HL-60 (cell line): ENCODE results near the gene SIX5.

ENCODE experiments used
- DNase-seq, 2 experiments: peaks; one replicate each; pipeline ENCODE4 v3.0.0-alpha.2; 2010 to 2020; ENCODE audit warnings: low read depth in 1 of 2, low spot score in 1 of 2
- H3K27ac ChIP-seq: fragments of 250-450 bp; sonication (Bioruptor Pico); replicated peaks from 2 replicates; pipeline ENCODE4 v1.5.1; 2020; ENCODE audit warnings: mild to moderate bottlenecking, moderate library complexity
- H3K27me3 ChIP-seq: fragments of 250-450 bp; sonication (Bioruptor Pico); 2 replicates; pipeline ENCODE4 v1.5.1; 2021; ENCODE audit warnings: mild to moderate bottlenecking, moderate library complexity; ENCODE audit not compliant: insufficient read depth, poor library complexity, severe bottlenecking
- H3K4me3 ChIP-seq: replicated peaks from 2 replicates; pipeline ENCODE4 v1.5.1; 2011; ENCODE audit warnings: mild to moderate bottlenecking, control low read depth, low read length; ENCODE audit not compliant: insufficient read depth
- GABPA ChIP-seq: IDR thresholded peaks from 2 replicates; pipeline ENCODE4 v1.6.1; 2012; ENCODE audit warnings: low read depth
- POLR2AphosphoS5 ChIP-seq: IDR thresholded peaks from 2 replicates; pipeline ENCODE4 v1.6.1; 2012; ENCODE audit warnings: low read depth
- SPI1 ChIP-seq: IDR thresholded peaks from 2 replicates; pipeline ENCODE4 v1.6.1; 2012; ENCODE audit warnings: low read depth, mild to moderate bottlenecking, borderline replicate concordance
- TF ChIP-seq, protein P1 (sequence below): IDR thresholded peaks from 2 replicates; pipeline ENCODE4 v1.6.1; 2012; ENCODE audit warnings: low read depth; ENCODE audit not compliant: insufficient replicate concordance
- TF ChIP-seq, protein P2 (sequence below): IDR thresholded peaks from one replicate; pipeline ENCODE4 v1.5.1; 2011; ENCODE audit warnings: low read length, control low read depth, inconsistent platforms; ENCODE audit not compliant: insufficient read depth

Gene SIX5

GRCh38 chr19:45773384-45773783, 4.3 kb upstream of the SIX5 start:
- DNase-seq: no peak
- Histone ChIP-seq H3K27ac (no peak overlapping the region), H3K27me3 (peaks cover 40% of the 10 kb centered on the region), H3K4me3 (no peak overlapping the region)
- TF ChIP-seq, protein P1, sequence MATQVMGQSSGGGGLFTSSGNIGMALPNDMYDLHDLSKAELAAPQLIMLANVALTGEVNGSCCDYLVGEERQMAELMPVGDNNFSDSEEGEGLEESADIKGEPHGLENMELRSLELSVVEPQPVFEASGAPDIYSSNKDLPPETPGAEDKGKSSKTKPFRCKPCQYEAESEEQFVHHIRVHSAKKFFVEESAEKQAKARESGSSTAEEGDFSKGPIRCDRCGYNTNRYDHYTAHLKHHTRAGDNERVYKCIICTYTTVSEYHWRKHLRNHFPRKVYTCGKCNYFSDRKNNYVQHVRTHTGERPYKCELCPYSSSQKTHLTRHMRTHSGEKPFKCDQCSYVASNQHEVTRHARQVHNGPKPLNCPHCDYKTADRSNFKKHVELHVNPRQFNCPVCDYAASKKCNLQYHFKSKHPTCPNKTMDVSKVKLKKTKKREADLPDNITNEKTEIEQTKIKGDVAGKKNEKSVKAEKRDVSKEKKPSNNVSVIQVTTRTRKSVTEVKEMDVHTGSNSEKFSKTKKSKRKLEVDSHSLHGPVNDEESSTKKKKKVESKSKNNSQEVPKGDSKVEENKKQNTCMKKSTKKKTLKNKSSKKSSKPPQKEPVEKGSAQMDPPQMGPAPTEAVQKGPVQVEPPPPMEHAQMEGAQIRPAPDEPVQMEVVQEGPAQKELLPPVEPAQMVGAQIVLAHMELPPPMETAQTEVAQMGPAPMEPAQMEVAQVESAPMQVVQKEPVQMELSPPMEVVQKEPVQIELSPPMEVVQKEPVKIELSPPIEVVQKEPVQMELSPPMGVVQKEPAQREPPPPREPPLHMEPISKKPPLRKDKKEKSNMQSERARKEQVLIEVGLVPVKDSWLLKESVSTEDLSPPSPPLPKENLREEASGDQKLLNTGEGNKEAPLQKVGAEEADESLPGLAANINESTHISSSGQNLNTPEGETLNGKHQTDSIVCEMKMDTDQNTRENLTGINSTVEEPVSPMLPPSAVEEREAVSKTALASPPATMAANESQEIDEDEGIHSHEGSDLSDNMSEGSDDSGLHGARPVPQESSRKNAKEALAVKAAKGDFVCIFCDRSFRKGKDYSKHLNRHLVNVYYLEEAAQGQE: no peak

DNA sequence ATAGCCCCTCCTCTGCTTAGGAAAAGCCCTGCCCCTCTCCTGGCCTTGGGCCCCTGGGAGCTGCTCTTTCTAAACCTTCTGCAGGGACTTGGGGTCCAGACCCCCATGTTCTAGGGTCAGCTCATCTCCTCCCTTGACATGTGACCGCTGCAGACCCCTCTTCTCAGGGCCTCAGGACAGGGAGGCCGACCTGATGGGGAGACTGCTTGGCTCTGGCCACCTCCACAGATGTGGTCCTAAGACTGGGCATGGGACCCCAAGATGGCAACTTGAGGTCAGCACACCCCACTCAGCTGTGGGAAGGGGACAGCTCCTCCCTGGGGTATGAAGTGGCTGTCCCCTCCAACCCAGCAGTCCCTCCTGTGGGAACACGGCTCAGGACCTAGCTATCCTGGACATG, 3.9 kb upstream of the SIX5 start:
- TF ChIP-seq GABPA (no peak), SPI1 (no peak), POLR2AphosphoS5 (no peak)
- TF ChIP-seq, protein P2, sequence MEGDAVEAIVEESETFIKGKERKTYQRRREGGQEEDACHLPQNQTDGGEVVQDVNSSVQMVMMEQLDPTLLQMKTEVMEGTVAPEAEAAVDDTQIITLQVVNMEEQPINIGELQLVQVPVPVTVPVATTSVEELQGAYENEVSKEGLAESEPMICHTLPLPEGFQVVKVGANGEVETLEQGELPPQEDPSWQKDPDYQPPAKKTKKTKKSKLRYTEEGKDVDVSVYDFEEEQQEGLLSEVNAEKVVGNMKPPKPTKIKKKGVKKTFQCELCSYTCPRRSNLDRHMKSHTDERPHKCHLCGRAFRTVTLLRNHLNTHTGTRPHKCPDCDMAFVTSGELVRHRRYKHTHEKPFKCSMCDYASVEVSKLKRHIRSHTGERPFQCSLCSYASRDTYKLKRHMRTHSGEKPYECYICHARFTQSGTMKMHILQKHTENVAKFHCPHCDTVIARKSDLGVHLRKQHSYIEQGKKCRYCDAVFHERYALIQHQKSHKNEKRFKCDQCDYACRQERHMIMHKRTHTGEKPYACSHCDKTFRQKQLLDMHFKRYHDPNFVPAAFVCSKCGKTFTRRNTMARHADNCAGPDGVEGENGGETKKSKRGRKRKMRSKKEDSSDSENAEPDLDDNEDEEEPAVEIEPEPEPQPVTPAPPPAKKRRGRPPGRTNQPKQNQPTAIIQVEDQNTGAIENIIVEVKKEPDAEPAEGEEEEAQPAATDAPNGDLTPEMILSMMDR: no peak
- TF ChIP-seq, protein P1: no peak
- H3K27ac ChIP-seq: no peak overlapping the region
- peaks cover 40% of the 10 kb centered on the region for H3K27me3 ChIP-seq
- no peak for DNase-seq
- H3K4me3 ChIP-seq: no peak overlapping the region

DNA sequence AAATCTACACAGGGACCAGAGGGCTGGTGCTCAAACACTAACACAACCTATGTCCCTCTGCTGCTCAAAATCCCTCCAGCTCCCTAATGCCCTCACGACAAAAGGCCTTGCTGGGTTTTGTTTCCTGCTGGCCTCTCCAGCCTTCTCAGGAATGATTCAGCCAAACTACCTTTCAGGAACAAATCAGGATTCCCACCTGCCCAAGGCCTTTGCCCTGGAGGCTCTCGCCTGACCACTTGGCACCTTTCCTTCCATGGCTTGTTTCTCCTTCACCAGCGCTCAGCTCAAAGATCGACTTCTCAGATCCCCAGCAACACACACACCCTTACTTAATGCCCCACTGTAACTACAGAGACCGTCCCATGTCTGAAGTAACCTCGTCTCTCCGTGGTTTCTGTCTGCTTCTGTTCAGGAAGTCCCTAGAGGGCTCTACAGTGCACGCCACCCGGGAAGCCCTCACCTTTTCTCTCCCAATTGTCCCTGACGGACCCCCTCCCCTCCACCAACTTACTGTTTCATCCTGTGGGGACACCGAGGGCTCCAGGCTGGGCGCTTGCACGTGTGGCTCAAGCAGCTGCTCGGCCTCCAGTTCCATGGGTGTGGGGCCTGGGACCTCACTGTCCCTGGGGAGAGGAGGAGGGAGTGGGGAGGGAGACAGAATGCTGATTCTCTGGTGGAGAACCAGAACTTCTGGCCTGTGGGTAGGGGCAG, 3.2 kb upstream of the SIX5 start:
- Histone ChIP-seq H3K27ac (no peak overlapping the region), H3K4me3 (no peak overlapping the region), H3K27me3 (peaks cover 42% of the 10 kb centered on the region)
- DNase-seq: peak in 1 of 2 experiments; percentile 32
- TF ChIP-seq, protein P1: no peak
- TF ChIP-seq POLR2AphosphoS5 (no peak), GABPA (no peak), SPI1 (no peak)
- TF ChIP-seq, protein P2: no peak
